ENCODE results near the gene RAB44. TPM values are rescaled to one million over a fixed set of nuclear protein-coding genes. Genes with fewer than 3 reads are reported as not detected.

RAB44 gene
- total RNA-seq, 1 donor: not detected

DNA sequence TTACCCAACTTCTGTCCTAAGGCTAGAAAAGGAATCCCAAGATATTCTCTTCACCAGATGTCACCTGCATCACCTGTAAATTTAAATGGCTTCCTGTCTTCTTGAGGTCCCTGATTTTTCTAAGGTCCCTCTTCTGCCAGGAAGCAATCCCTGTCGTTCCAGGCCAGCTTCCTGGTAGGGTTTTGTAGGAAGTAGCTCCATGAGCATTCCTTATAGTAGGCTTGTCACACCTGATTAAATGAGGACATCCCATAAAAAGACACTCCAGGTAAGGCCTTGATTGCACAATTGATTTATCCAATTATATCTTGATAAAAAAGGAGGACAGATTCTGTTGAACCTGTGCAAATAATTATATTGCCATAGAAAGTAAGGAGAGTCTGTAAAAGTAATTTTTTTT is 8.7 kb downstream of the RAB44 start:
- TF ChIP-seq, protein P1, sequence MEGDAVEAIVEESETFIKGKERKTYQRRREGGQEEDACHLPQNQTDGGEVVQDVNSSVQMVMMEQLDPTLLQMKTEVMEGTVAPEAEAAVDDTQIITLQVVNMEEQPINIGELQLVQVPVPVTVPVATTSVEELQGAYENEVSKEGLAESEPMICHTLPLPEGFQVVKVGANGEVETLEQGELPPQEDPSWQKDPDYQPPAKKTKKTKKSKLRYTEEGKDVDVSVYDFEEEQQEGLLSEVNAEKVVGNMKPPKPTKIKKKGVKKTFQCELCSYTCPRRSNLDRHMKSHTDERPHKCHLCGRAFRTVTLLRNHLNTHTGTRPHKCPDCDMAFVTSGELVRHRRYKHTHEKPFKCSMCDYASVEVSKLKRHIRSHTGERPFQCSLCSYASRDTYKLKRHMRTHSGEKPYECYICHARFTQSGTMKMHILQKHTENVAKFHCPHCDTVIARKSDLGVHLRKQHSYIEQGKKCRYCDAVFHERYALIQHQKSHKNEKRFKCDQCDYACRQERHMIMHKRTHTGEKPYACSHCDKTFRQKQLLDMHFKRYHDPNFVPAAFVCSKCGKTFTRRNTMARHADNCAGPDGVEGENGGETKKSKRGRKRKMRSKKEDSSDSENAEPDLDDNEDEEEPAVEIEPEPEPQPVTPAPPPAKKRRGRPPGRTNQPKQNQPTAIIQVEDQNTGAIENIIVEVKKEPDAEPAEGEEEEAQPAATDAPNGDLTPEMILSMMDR (IDR thresholded peaks at IDR 0.05; ENCODE audit: insufficient read depth, low read length): no peak
- no peak for DNase-seq (ENCODE audit: low read depth)
- no peak overlapping the region for H3K4me3 ChIP-seq (ENCODE audit: low read depth, low read length)

DNA sequence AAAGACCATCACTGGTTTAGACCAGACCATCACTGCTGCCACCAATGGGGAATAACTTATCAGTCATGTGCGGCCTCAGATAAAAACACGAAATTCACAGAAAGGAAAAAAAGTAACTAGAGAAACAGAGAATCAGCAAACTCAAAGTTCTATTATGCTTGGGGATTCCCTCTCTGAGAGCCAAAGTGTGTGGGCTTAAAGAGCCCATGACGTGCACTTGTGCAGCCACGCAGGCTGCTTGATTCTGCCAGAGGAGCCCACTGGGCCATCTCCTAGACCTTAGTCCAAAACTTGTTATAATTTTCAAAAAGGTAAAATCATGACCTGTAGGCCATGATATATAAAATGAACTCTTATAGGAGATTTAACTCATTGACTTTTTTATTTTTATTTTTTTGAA is 15.2 kb downstream of the RAB44 start:
- no peak overlapping the region for H3K4me3 ChIP-seq (ENCODE audit: low read depth, low read length)
- DNase-seq (ENCODE audit: low read depth): no peak
- TF ChIP-seq, protein P1 (IDR thresholded peaks at IDR 0.05; ENCODE audit: insufficient read depth, low read length): no peak

DNA sequence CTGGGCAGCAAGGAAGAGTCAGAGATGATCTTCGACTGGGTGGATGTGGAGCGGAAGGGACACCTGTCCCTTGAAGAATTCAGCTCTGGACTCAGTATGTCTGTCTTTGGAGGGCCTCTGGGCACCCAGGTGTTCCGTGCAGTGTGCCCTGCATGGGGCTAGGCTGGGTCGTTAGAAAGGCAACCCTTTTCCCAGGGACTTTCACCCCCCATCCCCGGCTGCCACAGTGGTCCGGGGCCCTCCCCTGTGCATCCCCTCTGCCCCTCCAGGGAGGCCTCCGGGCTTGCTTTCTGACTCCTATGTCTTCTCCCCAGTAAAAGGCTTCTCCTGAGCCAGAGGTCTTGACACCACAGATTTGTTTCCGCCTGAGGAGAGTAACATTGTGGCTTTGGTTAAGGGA is 16.2 kb downstream of the RAB44 start:
- DNase-seq (ENCODE audit: low read depth): no peak
- TF ChIP-seq, protein P1 (IDR thresholded peaks at IDR 0.05; ENCODE audit: insufficient read depth, low read length): no peak
- no peak overlapping the region for H3K4me3 ChIP-seq (ENCODE audit: low read depth, low read length)

DNA sequence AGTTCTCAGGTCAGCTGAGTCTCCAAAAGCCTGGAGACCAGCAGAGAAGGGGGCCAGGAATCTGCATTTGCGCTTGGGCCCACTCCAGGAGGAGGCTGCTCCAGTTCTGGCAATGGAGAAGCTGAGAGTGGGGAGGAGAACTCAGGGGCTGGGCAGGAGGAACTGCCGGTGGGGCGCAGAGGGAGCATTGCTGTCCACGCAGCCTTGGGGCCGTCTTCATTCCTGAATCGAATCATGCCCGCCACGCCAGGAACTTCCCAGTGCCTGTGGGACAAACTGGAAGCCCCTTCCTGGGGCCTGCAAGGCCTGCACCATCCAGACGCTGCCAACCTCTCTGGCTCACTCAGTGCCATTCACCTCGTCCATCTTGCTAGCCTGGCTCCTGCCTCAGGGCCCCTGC is 16.9 kb downstream of the RAB44 start:
- TF ChIP-seq, protein P1 (IDR thresholded peaks at IDR 0.05; ENCODE audit: insufficient read depth, low read length): no peak
- no peak overlapping the region for H3K4me3 ChIP-seq (ENCODE audit: low read depth, low read length)
- no peak for DNase-seq (ENCODE audit: low read depth)

DNA sequence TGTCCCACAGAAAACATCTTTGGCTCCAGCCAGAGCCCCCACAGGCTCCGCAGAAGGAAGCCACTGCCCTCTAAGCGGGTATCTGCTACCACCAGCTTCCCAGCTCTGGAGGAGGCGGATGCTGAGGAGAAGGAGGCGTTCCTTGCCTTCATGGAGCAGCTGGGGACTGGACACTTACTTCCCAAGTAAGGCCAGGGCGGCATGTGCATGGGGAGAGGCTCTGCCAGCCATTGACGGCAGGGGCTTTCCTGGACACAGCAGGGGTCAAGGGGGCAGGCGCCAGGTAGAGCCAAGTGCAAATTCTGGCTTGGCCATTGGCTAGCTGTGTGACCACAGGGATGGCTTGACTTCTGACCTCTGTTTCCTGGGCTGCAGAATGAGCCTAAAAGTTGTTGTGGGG is 17.8 kb downstream of the RAB44 start:
- TF ChIP-seq, protein P1 (IDR thresholded peaks at IDR 0.05; ENCODE audit: insufficient read depth, low read length): no peak
- DNase-seq (ENCODE audit: low read depth): no peak
- H3K4me3 ChIP-seq (ENCODE audit: low read depth, low read length): no peak overlapping the region

DNA sequence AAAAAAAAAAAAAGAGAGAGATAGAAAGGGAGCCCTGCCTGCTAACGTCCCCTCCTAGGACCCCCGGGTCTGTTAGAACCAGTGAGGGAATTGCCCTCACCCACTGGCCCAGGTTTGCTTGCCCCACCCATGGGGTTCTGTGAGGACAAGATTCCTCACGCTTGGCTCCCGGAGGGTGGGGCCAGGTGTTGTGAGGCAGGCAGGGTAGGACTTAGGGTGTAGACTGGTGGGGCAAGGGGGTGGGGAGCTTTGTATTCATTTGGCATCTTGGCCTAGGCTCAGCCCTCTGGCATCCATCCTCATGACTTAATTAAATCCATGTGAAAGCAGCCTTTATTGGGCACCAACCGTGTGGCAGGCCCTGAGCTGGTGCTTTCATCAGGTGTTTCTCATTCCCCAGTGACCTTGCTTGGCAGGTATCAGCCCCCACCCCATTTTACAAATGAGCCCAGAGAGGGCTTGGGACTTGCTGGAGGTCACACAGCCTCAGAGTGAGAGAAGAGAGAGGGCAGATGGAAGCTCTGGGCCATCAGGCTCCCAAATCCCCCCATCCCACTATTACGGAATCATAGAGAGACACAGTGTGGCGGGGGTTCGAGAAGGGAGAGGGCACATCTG is 19.0 kb downstream of the RAB44 start:
- TF ChIP-seq, protein P1 (IDR thresholded peaks at IDR 0.05; ENCODE audit: insufficient read depth, low read length): no peak
- H3K4me3 ChIP-seq (ENCODE audit: low read depth, low read length): no peak overlapping the region
- DNase-seq (ENCODE audit: low read depth): no peak

DNA sequence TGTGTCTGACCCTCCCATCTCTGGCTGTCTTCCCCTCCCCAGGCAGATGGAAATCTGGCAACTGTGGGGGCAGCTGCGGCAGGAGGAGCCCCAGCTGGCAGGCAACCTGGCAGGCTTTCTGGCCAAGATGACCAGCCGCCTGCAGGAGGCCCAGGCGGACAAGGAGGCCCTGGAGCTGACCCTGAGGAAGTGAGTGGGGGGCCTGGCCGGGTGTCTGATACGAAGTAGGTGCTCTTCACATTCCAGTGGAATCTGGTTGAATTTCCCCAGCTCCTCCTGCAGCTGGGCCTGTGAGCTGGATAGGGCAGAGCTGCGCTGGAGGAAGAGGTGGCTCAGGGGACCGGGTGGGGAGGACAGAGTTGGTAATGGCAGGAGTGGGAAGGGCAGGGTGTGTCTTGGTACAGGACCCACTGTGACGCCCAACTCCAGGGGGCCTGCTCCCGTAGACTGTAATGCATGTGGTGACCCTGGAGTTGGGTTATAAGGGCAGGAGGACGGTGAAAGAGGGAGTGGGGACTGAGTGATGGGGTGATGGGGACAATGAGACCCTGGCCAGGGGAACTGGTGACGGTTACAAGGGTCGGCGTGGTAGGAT is 19.7 kb downstream of the RAB44 start:
- DNase-seq (ENCODE audit: low read depth): no peak
- TF ChIP-seq, protein P1 (IDR thresholded peaks at IDR 0.05; ENCODE audit: insufficient read depth, low read length): no peak
- H3K4me3 ChIP-seq (ENCODE audit: low read depth, low read length): no peak overlapping the region

All from fibroblast of the aortic adventitia (primary cell).